ENCODE data around the gene RHOBTB1.

- TF ChIP-seq CTCF (IDR thresholded peaks at IDR 0.05; ENCODE audit: borderline replicate concordance, extremely low read depth, low read length, poor library complexity, severe bottlenecking) = no peak
- no peak for TF ChIP-seq EZH2 (IDR thresholded peaks at IDR 0.05; ENCODE audit: borderline replicate concordance, low read depth, low read length, severe bottlenecking)
Observed at GRCh38 chr10:60980997-60981396, 37.0 kb upstream of the RHOBTB1 start.

Measured in DND-41 (cell line).